HG03045 (cell line): ENCODE results near the gene SMIM41.

Experiments used
- ATAC-seq: cut with Tn5 transposase; IDR thresholded peaks from one replicate; pipeline ENCODE4 v1.9.1; 2021; ENCODE audit warnings: mild to moderate bottlenecking, moderate library complexity; ENCODE audit not compliant: unreplicated experiment

The SMIM41 gene

DNA sequence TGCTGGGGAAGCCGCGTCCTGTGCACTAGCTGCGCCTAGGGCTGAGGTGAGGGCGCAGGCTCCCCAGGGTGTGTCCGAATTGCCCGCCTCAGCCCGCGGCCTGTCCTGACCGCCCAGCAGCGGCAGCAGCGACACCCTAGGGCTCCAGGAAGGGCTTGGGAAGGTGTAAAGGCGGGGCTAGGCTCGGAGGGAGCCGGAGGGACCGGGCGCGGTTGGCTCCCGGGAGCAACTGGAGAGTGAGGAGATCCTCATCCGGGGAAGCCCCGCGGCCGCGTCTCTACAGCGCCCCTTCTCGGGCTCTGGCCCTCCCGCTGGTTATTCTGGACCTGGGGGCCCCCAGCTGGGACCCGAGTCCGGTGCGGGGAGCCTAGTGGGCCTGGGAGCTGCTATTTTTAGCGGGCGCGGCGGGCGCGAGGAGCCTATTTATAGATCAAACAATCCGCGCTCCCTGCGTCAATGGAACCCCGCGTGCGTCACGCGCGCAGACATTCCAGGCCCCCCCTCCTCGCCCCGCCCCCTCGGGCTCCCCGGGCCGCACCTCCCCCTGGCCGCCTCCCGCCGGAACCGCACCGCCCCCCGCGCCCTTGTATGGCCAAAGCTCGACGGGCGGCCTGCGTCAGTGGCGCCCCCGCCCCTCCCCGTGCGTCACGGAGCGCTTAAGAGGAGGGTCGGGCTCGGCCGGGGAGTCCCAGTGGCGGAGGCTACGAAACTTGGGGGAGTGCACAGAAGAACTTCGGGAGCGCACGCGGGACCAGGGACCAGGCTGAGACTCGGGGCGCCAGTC, 28.6 kb upstream of the SMIM41 start, which contains the start of gene NR4A1:
TSS of gene NR4A1 (plus strand) at position 685 of the 784 bp plus-strand sequence. CDS start 2,887 bp downstream, outside the sequence.
- ATAC-seq: peak; percentile 84

DNA sequence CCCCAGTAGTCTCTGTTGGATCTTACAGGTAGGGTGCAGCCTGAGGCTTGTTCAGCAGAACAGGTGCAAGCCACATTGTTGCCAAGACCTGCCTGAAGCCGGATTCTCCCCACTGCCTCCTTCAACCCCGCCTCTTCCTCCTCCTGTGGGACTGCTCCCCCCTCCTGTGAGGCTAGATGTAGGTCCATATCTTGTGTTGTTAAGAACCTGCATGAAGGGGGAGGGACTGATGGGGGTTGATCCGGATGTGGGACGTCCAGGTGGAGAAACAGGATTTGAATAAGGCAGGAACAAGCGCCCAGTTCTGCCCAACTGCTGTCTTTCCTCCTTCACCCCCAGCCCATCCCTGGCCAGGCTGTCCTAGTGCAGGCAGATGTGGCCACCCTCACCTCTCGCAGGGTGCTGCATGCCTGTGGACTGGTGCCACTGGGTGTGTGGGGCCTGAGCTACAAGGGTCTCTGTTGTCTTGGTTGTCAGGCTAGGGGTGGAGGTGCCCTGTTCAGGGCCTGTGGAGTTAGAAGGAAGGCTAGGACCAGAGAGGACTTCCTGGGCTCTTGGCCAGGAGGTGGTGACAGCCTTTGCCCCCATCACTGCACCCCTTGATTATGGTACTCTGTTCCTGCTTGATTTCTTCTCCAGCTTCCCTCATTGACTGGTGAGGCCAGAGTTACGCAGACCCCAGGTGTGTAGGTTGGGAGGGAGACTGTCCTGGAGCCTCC, 26.9 kb upstream of the SMIM41 start:
- ATAC-seq: no peak

DNA sequence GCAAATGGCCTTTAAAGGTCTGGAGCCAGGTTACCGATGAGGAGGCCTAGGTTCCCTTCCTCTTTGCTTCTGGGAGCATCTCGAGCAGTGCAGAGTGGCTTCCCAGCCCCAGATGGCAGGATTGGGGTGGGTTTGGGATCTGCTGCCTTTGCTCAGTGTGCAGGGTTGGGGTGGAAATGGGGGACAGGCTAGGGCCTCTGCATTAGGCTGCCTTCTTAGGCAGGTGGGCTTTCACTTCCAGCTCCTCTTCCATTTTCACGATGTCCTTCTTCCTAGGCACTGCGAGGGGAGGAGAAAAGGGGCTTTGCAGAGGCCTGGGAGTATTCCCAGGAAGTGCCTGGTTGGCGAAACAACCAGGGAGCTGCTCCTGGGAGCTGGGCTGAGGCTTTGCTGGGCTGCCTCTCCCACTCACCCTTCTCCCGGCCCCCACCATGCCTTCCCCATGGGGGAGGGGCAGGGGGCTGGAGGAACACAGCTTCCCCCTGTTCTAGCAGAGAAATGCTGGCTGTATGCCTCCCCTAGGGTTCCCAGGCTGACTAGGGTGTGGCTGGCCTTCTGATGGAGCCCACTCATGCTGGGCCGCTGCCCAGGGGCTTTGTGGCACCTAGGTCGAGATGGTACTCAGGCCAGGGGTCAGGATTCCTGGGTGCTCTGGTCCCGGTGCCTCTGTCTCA, 25.8 kb upstream of the SMIM41 start:
- ATAC-seq: no peak

DNA sequence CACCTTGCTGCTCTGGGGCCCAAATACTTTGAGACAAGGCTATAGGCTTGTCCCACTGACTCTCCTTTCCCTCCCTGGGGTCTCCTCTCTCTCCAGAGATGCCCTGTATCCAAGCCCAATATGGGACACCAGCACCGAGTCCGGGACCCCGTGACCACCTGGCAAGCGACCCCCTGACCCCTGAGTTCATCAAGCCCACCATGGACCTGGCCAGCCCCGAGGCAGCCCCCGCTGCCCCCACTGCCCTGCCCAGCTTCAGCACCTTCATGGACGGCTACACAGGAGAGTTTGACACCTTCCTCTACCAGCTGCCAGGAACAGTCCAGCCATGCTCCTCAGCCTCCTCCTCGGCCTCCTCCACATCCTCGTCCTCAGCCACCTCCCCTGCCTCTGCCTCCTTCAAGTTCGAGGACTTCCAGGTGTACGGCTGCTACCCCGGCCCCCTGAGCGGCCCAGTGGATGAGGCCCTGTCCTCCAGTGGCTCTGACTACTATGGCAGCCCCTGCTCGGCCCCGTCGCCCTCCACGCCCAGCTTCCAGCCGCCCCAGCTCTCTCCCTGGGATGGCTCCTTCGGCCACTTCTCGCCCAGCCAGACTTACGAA, 25.2 kb upstream of the SMIM41 start:
- ATAC-seq: no peak

DNA sequence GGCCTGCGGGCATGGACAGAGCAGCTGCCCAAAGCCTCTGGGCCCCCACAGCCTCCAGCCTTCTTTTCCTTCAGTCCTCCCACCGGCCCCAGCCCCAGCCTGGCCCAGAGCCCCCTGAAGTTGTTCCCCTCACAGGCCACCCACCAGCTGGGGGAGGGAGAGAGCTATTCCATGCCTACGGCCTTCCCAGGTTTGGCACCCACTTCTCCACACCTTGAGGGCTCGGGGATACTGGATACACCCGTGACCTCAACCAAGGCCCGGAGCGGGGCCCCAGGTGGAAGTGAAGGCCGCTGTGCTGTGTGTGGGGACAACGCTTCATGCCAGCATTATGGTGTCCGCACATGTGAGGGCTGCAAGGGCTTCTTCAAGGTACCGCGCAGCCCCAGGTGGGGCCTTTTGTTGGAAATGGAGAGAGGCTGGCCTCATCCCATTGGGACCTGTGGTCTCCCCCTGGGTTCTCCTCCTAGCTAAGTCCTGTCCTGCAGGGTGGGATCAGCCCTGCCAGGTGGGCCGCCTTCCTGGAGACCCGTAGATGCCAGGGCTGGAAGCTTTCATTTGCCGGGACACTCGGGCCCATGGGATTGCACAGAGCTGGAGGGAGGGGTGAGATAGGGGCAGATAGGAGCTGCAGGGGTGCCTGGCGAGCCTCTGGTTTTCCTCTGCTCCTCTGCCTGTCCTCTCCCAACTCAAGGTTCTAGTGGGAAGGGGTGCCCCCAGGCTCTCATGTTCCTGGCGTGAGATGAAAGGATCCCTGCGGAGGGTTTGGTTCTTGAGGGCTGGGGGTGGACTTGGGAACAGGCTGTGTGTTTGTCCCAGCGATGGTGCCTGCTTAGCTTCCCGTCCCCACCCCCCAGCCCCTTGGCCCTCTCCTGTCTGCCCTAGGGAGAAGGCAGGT, 24.4 kb upstream of the SMIM41 start:
- ATAC-seq: no peak

DNA sequence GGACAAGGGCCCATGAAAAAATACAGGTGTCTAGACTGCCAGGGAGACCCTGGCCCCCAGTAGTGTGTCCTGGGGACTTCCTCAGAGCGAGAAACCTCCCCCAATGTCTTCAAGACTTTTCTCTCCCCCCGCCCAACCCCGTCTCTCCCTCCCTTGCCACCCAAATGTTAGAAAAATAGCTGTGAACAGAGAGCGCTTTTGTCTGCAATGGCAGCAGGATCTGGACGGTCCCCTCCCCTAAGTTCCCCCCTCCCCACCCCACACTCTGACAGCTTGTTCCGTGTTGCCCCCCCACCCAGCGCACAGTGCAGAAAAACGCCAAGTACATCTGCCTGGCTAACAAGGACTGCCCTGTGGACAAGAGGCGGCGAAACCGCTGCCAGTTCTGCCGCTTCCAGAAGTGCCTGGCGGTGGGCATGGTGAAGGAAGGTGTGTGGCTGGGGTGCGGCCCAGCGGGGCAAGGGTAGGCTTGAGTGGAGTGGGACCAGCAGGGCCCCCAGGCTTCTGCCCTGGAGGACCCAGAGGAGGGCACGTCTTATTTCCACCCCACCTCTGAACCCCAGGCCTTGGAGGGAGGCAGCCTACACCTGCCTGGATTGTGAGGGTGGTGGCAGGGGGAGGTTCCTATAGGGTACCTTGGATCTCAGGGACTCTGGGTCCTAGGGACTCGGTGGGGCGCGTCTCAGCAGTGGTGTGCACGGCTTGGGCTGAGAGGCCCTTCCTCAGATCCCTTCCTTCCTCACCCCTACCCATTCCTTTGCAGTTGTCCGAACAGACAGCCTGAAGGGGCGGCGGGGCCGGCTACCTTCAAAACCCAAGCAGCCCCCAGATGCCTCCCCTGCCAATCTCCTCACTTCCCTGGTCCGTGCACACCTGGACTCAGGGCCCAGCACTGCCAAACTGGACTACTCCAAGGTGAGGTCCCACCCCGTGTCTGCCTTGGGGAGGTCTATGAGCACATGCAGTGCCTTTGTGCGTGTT, 23.5 kb upstream of the SMIM41 start:
- ATAC-seq: no peak

DNA sequence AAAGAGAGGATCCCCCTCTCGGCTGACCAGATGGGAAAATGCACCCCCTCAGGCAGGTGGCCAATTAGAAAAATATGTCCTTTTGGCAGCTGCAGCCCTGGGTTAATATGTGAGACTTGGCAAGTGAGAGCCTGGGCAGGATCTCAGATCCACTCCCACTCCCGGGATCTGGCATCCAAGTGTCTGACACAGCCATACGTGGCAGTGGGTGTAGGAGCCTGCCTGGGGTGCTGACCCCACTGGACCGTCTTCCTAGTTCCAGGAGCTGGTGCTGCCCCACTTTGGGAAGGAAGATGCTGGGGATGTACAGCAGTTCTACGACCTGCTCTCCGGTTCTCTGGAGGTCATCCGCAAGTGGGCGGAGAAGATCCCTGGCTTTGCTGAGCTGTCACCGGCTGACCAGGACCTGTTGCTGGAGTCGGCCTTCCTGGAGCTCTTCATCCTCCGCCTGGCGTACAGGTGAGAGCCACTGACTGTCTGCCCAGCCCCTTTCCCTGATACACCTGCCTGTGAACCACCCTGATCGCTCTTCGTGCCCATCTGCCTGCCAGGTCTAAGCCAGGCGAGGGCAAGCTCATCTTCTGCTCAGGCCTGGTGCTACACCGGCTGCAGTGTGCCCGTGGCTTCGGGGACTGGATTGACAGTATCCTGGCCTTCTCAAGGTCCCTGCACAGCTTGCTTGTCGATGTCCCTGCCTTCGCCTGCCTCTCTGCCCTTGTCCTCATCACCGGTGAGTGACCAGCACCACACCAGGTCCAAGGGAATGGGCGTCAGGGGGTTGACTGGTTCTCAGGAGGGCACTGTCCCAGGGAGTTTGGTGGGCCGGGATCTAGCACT, 22.5 kb upstream of the SMIM41 start:
- ATAC-seq: no peak

DNA sequence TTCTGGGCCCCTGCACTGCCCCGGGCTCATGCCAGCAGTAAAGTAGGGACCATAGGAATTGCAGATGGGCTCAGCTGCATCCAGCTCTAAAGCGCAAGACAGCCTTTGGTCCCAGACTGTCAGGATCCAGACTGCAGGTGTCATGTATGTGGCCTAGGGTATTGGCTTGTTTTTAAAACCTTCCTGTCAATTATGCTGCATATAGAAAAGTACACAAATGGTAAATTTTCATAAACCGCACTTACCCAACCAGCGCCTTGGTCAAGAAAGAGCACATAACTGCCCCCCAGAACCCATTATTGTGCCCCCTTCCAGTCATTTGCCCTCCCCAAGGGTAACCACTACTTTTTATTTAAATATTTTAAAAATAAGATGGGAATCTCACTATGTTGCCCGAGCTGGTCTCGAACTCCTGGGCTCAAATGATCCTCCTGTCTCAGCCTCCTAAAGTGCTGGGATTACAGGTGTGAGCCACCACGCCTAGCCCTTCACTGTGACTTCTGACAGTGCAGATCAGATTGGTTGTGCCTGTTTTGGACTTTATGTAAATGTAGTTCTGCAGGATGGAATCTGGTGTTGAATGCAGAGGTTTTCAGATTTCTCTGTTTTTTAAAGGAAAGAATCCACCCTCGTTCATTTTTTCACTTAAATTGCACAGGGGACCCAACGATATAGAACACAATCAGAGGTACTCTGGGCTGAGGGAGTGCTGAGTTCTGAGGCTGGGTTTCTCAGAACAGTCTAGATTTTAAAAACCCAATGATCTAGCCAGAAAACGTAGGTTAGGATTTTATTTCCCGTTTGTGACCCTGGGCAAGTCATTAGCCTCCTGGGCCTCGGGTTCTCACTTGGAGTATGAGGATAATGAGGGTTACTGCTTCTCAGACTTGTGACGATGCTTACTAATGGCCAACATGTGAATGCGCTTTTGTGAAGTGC, 21.6 kb upstream of the SMIM41 start:
- no peak for ATAC-seq

DNA sequence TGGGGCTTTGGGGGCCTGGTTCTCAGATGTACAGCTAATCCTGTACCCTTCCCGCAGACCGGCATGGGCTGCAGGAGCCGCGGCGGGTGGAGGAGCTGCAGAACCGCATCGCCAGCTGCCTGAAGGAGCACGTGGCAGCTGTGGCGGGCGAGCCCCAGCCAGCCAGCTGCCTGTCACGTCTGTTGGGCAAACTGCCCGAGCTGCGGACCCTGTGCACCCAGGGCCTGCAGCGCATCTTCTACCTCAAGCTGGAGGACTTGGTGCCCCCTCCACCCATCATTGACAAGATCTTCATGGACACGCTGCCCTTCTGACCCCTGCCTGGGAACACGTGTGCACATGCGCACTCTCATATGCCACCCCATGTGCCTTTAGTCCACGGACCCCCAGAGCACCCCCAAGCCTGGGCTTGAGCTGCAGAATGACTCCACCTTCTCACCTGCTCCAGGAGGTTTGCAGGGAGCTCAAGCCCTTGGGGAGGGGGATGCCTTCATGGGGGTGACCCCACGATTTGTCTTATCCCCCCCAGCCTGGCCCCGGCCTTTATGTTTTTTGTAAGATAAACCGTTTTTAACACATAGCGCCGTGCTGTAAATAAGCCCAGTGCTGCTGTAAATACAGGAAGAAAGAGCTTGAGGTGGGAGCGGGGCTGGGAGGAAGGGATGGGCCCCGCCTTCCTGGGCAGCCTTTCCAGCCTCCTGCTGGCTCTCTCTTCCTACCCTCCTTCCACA, 20.7 kb upstream of the SMIM41 start:
- no peak for ATAC-seq

DNA sequence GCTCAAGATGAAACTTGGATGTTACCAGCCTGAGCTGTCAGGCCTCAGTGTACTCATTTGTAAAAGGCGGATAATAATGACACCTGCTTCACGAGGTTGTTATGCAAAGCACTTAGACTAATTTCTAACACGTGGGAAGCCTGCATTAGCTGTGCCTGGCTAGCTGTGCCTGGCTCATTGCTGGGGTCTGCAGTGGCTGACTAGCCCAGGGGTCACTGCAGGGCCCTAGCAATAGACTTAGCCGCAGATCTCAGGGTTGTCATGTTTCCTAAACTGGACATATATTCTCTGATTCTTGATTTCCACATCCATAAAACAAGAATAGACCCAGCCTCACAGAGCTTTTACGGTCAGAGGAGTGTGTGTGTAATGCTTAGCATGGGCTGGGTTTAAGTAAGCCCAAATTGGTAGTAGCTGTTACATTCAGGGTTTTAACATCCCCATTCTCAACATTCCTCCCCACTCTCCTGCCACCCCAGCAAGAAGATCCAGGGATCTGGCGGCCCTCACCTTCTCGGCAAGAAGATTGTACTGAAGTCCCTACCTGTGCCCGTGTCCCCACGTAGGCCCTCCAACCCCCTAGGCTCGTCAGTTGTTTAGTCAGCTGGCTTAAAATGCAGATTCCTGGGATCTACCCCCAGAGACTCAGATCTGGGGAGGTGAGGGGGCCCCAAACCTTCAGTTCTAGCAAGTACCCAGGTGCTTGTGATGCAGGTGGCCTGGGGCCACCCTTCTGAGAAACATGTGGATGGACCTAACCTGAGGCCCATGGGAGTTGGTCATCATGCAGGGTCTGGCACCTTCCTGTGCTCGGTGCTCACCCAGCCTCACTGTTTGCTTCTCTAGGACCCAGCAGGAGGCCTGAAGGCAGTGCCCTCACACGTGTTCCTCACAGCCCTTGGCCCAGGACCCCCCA, 19.7 kb upstream of the SMIM41 start:
- ATAC-seq: no peak

DNA sequence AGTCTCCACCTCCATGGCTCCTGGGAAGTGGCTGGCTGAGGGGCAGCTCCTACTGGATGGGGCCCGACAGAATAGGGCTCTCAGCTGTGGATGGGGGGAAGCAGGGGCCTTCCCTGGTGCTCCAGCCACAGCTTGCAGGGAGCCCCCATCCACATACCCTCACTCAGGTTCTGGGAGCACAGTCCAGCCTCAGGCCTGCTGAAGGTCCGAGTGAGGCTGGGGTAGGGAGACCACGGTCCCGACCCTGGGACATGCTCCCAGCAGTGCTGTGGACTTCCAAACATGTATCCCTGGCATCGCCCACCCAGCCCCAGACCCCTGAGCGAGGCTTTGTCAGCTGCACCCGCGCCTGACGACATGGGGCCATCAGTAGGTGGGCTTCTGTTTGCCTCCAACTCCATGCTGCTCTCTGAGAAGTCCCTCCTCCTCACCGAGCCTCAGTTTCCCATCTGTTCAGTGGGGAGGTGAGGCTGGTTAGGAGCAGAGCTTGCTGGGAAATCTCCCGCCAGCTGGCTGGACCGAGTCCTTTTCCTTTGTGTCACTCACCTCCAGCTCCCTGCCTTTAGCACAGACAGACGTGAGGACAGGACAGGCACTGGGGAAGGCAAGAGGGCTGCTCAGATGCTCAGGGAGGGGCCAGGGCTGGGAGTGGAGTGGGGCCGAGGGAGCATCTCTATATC, 18.9 kb upstream of the SMIM41 start:
- no peak for ATAC-seq

DNA sequence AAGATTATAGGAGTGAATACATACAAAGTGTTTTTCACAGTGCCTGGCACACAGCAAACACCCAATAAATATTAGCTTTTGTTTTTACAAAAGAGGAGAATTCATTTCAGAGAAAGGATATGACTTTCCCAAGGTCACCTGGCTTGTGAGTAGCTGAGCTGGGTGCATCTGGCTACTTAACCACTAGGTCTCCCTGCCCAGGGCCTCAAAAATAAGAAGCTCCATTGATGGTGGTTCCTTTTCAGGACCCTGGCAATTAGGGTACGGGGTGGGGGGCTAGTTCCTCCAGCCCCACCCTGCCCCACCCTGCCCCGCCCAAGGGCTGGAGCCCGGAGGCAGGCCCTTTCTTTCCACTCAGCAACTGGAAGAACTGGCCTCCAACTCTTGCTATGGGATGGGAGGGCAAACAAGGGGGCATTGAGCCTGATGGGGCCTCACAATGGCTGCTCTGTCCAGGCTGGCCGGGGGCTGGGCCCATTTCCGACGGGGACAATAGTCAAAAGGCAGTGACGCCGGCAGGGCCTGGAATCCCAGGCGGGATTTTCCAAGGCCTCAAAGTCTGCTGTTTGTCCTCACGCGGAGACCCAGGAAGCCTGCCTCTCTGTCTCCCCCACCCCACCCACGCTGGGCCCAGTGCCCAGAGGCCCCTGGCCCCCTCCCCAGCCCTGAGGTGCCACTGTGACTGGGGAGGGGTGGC, 17.9 kb upstream of the SMIM41 start:
- ATAC-seq: no peak

DNA sequence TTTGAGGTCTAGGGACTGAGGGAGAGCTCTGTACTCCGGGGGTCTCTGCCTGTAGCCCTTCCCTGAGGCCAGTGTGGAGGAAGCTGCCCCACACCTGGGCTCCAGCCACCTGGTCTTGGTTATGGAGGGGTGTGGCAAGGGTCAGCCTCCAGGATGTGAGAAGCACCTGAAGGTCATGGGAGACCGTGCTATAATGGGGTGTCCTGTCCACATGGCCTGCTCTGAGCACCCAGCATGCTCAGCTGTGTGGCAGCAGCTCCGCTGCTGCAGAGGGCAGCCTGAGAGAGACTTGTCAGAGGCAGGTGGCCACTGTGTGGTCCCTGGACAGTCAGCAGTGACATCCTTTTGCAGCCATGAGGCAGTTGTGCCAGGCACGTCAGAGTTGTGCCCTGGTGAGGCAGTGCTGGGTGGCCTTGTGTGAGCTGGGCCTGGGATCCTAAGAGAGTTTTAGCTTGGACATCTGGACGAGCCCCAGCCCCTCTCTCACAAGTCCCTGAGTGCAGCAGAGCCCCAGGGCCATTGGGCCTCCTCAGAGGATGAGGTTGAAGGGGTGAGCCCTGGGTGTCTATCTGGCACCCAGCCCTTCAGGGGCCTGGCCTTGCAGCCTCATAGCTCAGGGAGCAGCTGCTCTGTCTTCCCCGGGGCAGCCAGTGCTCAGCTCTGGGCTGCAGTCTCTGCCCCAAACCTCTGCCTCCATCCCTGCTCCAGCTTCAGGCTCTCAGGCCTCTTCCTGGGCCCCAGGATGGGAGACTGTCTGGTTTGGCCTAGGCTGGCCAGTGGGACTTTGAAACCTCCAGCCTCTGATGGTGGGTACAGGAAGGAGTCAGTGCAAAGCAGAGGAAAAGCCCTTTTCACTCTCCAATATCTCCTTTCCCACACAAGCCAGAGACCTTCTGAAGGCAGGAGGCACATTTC, 17.1 kb upstream of the SMIM41 start:
- no peak for ATAC-seq
